Activated CD8-positive, alpha-beta memory T cell treated with anti-CD3 and anti-CD28 coated beads for 48 hours (primary cell): Measurements from ENCODE around the gene FAF1.
A peak's percentile ranks its signal among the peaks of the same experiment; 100 is the strongest.

ENCODE experiments used
- DNase-seq, 3 experiments: peaks; one replicate each; pipeline ENCODE4 v3.0.0-alpha.2; 2020; ENCODE audit warnings: low read depth in 2 of 3, low spot score in 2 of 3

FAF1 gene

GRCh38 chr1:50420689-50421365 is 539.2 kb downstream of the FAF1 start:
- DNase-seq = no peak

DNA sequence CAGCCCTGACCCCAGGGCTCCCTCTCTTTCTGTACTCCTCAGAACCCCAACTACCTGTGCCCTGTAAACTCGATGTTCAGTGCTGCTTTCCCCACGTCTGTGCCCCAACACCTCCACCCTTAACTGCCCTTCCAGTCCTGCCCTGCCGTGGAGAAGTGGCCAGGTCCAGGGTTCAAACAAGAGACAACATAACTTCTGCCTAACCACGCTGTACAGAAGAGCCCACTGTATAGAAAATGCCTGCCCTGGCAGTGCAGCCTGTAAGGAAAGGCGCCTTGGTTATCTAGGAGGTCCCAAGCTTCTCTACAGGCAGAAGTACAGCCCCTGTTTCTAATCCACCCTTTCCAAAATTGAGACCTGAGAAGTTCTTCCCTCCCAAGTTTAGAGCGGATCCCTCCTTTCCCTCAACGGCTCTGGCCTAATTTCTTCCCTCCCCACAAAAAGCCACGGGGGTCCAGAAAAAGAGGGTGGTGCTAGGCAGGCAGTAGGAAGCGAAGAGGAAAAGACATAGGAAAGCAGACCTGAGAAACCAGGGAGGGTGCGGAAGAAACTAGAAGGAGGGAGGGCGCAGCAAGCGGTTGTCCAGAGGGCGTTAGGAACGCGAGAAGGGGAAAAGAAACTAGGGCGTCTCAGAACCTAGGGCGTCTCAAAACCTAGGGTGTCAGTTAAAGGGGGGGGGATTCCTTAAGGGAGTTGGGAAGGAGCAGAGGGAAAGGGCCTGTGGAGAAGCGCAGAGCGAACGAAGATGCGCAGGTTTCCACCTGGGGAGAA is 540.0 kb downstream of the FAF1 start:
- DNase-seq = no peak

- peak in 1 of 3 experiments; percentile 6 for DNase-seq
Observed at GRCh38 chr1:50419192-50419906, 540.7 kb downstream of the FAF1 start.

DNA sequence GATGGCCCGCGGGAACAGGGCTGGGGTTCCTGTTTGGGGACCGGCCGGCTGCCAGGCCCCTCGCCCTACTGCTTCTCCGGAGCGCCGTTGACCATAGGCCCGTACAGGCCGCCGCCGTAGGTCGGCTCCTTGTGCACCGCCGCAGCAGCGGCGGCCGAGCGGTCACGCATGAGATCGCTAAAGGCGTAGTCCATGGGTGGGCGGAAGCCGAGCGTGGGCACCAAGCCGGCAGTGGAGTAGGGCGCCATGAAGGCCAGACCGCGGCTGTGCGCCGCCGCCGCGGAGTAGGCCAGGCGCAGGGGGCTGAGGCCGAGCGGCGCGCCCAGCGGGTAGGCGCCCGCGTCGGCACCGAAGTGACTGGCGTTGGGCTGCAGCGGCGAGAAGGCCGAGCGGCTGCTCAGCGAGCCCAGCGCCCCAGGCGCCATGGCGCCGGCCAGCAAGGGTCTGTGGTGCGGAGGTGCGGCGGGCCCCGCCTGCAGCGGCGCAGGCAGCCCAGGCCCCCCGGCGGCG is 541.4 kb downstream of the FAF1 start:
- DNase-seq = no peak

GRCh38 chr1:50417946-50418599 is 542.0 kb downstream of the FAF1 start:
- no peak for DNase-seq

DNA sequence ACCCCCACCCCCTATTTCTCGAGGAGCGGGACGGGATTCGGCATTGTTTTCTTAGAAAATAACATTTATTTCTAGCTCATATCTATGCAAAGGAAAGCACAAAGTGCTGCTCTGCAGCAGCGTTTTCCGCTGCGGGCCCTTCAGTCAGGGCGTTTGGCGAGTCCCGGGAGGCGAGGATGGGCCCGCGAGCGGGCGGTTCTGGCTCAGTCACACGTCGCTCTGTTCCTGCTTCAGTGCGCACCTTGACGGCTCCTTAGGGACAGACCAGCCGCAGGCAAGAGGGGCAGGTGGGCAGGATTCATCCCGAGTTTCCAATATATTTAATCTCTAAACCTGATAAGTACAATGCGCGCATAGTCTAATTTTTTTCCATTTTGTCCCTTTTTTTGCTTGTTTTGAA is 542.6 kb downstream of the FAF1 start:
- no peak for DNase-seq

- no peak for DNase-seq
Observed at GRCh38 chr1:50416553-50417453, 543.3 kb downstream of the FAF1 start.

GRCh38 chr1:50416150-50416527 is 543.9 kb downstream of the FAF1 start:
- DNase-seq = no peak

- DNase-seq = no peak
Observed at GRCh38 chr1:50415235-50416149, 544.6 kb downstream of the FAF1 start.

DNA sequence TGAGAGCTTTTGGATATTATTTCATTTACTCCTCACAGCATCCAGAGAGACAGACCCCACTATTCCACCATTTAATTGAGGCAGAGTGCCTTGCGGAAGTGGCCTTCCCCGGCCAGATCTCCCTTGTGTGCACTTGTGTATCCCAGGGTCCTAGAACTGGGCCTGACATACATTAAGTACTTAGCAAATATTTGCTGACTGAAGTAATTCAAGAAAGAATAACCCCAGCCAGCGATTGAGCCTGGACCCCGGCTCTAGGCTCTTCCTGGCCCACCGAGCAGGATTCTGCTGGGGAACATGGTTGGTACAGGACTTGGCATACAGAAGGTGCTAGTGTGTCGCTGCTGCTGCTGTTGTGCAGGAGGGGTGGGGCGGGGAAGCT is 545.2 kb downstream of the FAF1 start:
- DNase-seq = no peak

GRCh38 chr1:50412813-50413476 is 547.1 kb downstream of the FAF1 start:
- no peak for DNase-seq

DNA sequence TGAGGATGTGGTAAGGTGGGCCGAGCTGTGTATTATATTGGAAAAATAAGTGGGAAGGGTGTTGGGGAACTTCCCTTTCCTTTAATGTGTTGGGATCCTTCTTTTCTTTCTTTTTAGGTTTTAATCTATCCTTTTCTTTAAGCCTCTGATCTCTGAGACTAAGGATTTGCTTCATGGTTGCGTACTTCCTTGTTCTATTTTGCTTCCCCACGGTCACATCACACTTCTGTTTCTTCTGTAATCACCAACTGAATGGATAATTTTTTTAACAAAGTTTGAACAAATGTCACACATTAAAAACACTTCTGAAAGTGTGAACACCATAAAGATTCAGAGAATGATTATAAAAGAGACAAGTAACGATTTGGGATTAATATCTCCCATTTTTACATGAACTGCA is 554.3 kb downstream of the FAF1 start:
- DNase-seq = no peak

DNA sequence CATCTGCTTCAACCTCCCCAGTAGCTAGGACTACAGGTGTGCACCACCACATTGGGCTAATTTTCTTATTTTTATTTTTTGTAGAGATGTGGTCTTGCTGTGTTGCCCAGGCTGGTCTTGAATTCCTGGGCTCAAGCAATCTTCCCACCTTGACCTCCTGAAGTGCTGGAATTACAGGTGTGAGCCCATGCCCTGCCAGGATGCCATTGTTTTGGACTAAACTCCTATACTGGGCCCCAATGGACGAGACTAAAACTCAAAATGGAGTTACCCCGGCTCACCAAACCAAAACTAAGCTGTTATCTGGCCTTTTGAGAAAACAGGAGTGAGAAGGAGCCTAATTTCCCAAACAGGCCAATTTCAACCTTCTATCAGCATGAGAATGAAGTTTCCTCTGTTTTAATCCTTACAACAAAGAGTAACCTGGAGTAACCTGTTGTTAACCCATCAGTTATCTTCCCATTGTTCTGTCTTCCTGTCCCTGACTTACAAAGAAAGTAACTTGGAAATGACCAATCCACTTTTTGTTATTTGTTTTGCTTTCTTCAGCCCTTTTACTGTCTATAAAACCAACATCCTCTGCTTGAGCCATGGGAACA is 566.4 kb downstream of the FAF1 start:
- no peak for DNase-seq
